Activated CD8-positive, alpha-beta memory T cell treated with anti-CD3 and anti-CD28 coated beads, Interleukin-2, amount 50 U/mL, for 4 hours (primary cell): ENCODE results near the gene SLC35D1.
"Not testable (repeated sequence)": the region's sequence is repeated elsewhere in the genome, so short reads cannot be mapped to it uniquely, and the experiment has no call there.

Source experiments
- DNase-seq: peaks from one replicate; pipeline ENCODE4 v3.0.0-alpha.2; 2020

Gene SLC35D1

DNA sequence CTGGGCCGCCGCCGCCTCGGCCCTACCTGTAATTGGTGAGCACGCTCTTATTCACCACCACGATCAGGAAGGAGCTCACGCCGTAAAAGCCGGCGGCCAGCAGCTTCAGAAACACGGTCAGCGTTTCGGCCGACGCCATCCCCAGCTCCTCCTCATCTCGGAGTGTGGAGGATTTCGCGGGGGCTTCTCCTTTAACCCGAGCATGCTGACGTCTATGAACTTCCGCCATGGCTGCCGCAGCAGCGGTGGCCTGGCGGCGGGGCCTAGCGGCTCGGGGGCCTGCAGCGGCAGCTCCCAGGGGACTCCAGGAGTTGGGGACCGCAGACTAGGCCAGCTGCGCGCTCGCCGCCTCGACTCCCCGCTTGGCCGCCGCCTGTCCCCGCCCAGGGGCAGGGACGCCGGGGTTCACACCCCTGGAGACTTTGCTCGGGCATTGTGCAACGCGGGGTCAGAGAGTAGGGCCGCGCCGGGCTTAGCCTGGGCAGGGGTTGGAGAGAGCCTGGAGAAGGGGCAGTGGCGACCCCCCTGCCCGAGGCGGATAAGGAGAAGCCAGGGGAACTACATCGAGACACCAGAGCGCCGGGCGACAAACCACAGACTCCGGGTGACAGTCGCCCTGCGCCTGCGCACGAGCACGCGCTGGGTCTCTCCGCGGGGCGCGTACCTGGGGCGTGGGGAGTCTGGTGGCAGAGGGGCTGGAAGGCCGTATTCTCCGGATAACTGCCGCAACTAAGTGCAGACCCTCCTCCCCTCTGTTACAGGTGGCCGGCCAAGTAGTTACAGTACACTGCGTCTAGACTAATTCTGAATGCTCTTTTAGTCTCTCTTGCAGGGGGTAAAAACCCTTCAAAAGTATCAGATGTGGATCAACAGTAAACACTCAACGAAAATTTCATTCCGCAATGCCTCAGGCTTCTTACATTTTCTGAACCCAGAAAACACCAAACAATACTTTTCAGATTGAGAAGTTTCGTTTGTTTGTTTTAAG lies at the start of gene SLC35D1:
TSS of gene SLC35D1 (minus strand) at position 364 of the 988 bp plus-strand sequence. CDS start at position 229, 135 bp downstream.
- DNase-seq = peak; percentile 77

DNA sequence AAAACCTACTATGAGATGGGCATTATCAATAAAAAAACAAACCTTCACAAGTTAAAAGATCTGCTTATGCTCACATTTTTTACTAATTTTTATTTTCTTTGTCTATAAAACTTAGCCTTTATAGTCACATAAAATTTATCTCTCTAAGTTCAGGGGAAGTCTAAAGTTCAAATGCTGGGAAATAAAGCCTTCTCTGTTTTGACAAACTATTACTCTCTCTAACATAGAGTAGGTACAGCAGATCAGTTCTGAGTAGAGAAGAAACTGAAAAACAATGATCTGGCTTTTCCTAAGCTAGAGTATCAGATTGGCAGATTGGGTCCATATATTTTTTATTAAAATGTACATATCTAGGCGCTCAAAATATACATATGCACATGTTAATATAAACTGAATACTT lies 49.6 kb upstream of the SLC35D1 start:
- DNase-seq = no peak

DNA sequence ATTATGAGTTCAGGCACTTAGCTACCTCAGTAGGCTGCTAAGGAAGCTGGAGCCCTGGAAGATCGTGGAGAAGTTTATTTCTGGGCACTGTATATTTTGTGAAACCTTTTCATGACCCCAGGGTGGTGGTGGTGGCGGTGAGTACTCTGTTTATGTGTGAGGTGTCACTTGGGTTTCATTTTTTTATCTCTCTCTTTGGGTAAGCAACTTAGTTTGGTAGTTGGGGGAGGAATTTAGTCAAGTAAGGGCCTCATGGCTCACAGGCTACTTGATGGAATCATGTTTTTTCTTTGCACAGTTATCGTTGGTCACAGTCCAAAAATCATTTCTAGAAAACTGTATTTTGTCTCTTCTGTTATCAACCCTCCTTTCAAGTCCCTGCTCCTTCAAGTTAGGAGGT lies 46.9 kb upstream of the SLC35D1 start:
- DNase-seq = no peak

DNA sequence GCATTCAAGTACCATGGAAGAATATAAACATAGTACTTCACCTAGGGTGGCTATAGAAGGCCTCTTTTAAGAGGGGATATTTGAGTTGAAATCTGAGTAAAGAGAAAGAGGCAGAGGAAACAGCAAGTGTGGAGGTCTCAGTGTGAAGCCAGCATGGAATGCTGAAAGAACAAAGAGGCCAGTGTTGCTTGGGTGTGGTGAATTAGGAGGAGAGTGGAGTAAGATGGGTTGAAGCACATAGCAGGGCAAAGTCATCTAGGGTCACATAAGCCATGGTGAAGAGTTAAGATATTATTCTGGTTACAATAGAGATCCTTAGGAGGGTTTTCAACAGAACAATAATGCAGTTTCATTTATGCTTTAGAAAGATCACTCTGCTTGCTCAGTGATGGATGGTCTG lies 43.4 kb upstream of the SLC35D1 start:
- no peak for DNase-seq

DNA sequence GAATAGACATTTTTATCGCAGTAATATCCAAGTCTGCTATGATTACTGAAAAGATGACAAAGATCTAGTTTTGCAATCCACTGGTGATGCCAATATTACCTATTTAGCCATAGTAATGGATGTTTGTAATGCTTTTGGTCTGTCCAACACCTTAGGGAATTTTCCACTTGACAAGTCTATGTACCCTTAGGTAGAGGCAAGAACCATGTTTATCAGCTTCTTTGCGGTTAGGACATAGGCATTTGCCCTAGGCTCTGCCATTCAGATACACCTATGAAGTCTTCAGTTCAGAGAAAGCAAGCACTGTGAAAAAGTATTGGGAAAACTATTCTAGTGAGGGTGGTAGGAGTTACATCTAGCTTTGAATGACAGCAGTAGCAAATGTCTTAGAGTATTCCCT lies 40.2 kb upstream of the SLC35D1 start:
- DNase-seq = no peak

DNA sequence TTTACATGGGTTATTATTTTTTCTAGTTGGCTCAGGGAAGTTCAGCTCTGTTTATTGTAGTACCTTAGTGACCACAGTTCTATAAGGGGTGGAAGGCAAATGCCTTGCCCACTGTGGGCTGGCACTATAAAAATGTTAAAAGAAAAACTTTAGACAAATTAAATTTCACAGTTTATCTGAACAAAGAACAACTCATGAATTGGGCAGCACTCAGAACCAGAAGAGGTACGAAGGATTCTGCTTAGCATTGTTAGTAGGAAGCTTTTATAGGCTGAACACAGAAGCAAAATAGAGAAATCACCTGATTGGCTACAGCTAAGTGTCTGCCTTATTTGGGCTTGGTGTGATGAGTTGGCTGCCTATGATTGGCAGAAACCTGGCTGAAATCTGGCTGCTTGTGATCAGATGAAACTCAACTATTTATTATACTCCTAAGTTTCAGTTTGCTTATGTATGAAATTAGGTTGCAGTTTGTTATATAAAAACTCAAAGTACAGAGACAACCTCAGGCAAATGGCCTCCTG lies 35.8 kb upstream of the SLC35D1 start:
- no peak for DNase-seq

DNA sequence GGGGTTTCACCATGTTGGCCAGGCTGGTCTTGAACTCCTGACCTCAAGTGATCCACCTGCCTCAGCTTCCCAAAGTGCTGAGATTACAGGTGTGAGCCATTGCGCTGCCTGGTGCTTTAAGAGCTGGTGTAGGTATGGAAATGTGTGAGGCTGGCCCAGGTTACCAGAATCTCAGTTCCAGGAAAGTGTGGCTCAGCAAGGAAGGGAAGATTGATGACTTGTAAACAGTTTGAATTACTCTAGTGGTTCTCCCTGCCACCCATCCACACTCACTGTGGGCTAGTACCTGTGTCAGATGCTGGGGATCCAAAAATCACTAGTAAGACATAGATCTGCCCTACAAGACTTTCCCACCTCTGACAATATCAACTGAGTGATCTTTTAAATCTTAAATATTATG lies 34.5 kb upstream of the SLC35D1 start:
- no peak for DNase-seq

DNA sequence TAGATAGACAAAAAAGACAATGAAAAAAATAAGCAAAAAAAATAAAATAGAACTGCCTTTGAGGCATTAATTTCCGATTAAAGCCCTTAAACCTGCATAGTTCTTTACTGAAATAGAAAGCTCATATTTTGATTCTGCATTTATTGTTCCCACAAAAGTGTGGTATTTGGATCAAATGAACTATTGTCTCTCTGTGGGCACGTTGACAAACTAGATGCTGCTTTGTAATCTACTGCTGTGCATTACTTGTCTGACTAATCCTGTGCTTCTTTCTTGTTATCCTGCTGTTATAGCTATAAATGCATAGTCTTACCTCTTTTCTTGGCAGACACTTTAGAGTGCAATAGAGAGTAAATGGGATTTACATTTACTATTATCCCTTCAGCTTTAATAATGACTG lies 31.4 kb upstream of the SLC35D1 start:
- DNase-seq = no peak

DNA sequence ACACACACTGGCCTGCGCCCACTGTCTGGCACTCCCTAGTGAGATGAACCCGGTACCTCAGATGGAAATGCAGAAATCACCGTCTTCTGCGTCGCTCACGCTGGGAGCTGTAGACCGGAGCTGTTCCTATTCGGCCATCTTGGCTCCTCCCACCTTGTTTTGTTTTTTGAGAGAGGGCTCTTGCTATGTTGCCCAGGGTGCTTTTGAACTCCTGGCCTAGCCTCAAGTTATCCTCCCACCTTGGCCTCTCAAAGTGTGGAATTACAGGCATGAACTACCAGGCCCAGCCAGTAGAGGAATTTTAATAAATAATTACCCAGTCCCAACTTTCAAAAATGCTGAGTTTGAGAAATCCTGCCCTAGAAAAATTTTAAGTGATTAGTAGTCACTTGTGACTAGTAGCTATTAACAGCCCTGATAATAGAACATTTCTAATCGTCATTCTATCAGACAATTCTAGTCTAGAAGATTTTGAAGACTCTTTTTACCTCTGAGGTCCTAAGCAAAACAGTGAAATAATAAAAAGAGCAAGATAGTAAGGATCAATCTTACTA lies 30.9 kb upstream of the SLC35D1 start:
- no peak for DNase-seq

DNA sequence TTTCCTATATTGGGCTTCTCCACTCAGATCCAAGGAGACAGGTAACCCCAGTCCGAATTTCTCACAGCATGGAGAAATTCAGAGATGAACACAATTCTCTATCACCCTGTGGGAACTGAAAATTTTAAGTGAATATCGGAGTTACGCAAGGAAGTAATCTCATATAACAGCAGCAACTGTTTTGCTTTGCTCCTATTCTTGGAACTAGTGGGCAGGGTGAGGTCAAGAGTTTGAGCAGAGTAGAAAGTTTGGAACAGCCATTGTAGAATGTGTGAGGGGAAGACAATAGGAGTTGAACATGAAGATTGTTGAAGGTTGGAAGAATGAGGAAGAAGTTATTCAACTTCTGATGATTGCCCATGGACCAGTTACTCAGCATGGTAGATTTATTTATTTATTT lies 24.3 kb upstream of the SLC35D1 start:
- no peak for DNase-seq

DNA sequence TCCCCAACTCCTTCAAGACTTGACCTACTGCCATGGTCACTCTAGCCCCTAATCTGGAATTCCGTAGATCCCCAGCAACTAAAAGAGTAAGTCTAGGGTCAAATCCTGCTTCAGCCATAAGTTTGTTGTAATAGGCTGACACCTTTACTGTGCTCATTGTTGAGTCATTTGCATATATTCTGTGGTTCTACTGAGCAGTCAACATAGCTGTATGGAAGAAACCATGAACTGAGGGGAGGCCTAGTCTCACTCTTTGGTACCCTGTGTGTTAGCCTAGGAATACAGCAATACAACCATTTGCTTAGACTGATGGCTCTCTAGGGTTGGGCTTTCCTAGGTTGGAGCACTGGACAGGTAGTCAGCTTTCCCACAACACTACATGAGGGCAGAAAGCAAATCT lies 23.6 kb upstream of the SLC35D1 start:
- no peak for DNase-seq

DNA sequence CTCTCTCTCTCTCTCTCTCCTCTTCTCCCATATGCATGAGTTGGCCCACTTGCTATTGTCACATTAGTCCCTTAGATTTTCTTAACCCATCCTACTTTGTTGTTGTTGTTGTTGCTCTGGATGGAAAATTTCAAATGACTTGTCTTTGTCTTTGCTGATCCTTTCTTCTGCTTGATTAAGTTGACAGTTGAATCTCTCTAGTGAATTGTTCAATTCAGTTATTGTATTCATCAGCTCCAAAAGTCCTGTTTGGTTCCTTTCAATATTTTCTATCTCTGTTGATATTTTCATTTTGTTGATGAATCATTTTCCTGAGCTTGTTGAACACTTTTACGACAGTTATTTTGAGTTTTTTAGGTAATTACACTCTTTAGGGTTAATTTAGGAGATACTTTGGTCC lies 18.8 kb upstream of the SLC35D1 start:
- DNase-seq = no peak

DNA sequence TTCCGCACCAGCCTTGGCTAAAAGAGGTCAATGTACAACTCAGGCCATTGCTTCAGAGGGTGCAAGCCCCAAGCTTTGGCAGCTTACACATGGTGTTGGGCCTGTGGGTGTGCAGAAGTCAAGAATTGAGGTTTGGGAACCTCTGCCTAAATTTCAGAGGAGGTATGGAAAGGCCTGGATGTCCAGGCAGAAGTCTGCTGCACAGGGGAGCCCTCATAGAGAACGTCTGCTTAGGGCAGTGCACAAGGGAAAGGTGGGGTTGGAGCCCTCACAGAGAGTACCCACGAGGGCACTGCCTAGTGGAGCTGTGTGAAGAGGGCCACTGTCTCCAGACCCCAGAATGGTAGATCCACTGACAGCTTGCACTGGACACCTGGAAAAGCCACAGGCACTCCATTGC lies 13.7 kb upstream of the SLC35D1 start:
- DNase-seq = not testable (repeated sequence)

DNA sequence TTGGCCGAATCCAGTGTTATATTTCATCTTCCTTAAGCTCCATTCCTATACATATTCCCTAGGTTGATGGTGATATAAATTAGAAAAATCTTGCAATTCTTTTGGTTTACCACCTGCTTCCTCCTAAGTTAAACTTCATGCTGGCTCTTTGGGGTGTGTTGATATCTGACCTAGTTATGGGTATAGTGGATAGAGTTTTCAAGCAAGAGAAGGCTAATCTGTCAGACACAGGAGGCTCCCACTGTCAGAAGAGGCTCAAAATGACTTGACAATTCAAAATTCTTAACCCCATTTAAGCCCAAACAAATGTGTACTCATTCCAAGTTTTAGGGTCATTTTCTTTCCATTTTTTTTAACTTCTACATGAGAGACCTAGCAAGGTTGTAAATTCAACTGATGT lies 8.5 kb upstream of the SLC35D1 start:
- no peak for DNase-seq

DNA sequence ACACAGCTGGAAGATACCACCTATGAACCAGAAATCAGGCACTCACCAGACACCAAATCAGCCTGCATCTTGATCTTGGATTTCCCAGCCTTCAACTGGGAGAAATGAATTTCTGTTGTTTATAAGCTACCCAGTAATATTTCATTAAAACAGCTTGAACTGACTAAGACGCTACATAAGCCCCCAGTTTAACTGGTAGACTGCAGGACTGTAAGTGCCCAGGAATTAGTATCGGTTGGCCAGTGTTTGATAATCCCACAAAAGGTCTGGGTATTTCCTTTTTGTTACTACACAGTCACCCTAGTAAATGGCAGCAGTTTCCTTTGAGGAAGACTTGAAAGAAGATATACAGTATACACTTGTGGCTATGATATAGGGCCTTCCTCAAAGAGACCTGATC lies 7.3 kb upstream of the SLC35D1 start:
- no peak for DNase-seq

DNA sequence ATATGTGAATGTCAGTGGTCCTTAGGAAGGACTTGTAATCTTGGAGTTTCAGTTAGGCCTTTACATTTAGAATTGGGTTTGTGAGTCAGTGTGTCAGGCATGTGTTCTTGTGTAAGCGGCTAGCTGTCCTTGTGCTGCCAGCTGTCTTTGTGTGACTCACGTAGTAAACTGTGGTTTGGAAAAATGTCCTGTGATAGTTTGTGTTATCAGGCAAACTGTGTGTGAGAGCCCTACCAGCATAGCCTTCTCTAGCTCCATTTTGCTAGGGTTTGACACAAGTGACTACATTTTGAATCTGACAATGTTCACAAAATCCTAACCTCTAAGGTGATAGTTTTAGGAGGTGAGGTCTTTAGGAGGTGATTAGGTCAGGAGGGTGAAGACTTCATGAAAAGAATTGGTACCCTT lies 6.9 kb upstream of the SLC35D1 start:
- no peak for DNase-seq

DNA sequence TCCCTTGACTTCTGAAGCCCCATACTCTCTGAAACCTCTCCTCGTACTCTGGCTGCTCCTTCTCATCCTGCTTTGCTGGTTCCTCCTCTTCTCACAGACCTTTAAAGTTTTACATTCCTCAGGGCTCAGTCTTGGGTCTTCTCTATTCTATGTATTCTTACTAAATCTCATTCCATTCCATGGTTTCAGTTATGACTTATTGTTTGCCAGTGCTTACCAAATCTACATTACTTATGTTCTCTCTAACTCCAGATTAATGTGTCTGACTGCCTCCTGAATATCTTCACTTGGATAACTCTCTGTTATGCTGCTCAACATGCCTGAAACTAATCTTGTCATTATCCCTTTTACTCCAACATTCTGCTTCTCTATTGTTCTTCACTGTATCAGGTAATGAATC lies 5.4 kb upstream of the SLC35D1 start:
- DNase-seq = no peak

DNA sequence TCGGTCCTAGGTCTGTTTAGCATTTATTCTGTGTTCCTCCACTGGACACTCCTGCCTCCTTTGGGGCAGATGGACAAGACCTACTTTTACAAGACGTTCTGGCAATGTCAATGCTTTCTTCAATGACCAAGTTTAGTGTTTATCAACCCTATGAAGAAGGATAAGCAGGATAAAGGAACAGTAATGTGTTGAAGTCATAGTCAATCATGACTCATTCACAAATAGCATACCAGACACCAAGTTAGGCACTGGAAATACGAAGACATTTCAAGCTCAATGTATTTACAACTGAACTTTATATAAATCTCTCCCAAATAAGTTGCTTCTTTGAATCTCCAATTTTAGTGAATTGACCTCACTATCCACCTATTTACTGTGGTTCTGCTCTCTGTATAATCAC lies 4.8 kb upstream of the SLC35D1 start:
- DNase-seq = no peak

DNA sequence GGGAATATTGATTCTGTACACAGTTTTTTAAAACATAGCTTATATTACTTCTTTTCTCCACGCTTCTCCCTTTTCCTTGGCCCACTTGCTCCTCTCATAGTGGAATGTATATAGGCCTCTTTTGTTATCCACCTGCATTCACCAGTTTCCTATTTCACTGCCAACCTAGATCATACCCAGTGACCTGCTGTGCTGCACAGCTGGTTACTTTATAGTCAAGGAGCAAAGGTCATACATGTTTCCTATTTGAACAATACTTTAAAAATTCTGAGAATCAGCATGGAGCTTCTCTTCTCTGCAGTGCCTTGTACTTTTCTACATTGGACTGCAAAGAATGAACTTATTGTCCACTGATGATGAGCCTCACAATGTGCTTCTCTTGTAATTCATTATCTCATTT lies 4.3 kb upstream of the SLC35D1 start:
- no peak for DNase-seq

DNA sequence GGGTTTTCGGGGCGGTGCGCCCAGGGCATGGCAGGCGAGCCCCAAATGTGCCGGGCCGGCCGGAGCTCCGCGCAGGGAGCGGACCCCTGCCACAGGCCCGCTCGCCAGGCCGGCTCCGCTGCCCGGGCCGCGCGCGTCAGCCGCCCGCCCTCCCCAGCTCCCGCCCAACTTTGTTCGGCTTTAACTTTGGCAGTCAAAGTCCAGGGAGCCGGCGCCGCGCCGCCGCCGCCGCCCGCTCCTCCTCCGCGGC lies 488 bp downstream of the SLC35D1 start:
- no peak for DNase-seq

DNA sequence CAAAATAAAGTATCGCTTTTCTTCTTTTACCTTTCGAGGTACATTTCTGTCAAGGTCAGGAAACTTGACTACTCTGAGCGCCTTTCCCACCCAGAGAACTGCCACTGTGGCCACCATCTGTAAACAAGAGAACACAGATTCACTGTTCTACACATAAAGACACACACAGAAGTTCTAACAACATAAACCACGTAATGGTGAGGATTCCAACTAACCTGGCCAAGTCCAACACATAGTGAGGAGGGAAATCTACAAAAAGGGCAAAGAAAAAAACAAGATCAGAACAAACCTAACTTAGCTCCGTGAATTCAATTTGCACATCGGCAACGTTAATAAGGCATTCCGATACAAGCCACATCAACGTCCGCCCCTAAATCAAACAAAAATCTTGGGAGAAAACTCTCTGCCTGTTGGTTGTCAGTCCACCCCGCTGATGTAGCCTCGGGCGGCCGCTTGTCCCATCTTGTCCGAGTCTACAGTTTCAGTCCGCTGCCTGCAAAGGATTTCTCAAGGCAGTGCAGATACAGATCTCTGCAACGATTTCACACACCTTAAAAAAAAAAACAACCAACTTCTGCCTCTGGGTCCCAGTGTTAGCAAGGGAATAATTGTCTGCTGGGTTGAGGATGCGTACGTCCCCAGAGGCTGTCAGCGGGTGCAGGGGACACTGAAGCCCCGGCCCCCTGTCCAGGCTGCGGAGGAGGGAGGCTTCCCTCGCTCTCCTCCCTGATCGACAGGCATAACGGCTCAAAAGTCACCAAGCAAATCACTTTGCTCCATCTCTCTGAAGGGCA lies 1.0 kb downstream of the SLC35D1 start:
- DNase-seq = no peak

DNA sequence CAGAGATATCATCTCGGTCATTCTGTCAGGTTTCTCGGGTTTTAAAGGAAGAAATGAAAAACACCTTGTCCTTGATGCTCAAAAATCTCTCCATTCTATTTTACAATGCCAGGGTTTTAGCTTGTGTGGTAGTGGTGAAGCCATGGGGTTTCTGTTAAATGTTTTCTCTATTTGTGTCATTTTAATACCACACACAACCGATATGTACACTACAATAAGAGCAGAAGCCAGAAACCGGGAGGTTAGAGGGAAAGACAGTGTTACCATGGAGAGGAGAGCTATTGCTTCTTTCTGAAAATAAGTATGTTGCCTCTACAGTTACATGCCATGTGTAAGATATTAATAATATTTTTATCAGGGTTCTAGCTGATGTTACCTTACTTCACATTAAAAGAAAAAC lies 2.8 kb downstream of the SLC35D1 start:
- DNase-seq = no peak

DNA sequence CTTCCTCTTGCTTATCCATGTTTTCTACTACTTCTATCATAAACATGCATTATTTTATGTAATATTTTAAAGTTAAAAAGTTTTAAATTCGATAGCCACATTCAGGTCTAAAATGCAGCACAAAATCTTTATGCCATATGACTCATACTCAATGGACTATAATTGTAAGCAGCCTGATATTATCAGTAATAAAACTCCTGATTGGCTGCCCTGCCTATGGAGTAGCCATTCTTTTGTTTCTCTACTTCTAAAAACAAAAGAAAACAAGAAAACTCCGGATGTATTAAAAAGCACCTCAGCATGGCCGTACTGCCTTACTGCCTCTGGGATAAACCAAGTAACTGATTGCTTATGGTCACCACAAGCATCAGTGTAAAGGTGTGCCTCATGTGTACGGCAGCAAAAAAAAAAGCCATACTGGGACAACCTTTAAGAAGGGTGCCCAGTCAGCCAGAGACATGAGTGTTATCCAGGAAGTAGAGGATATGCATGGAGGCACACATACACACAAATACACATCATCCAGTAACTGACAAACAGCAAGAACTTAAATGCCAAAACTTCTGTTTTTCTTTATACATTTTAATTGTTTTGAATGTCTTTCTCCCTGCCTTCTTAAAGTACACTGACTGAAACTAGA lies 9.2 kb downstream of the SLC35D1 start:
- no peak for DNase-seq
